K562 (cell line): ENCODE data around the gene ZNF366. TPM values are rescaled to one million over a fixed set of nuclear protein-coding genes. Genes with fewer than 3 reads are reported as not detected.

Experiments
- ATAC-seq: fragments of 200-7000 bp; cut with Tn5 transposase; 3 replicates; pipeline ENCODE4 v1.9.1; 2020; ENCODE audit warnings: moderate library complexity
- BruUV-seq: library from RNA; stranded (reverse); fragments of 400-500 nt; replicated peaks from 2 replicates; lab custom pipeline; 2021; lab: Mats Ljungman, UMichigan
- CTCF ChIA-PET: fragments of 300-600 bp; formaldehyde crosslinking; extraction: SDS; loops from one replicate; lab custom pipeline; 2021; ENCODE audit warnings: low intra/inter-chr PET ratio; lab: Yijun Ruan, JAX
- POLR2A ChIA-PET: fragments of 300-600, 350-650 bp; sonication (Branson Sonifier 250); formaldehyde crosslinking; extraction: SDS; loops from one replicate; lab custom pipeline; 2021; ENCODE audit warnings: antibody characterized with exemption, inconsistent platforms; lab: Yijun Ruan, JAX
- DNase-seq, 4 experiments: peaks; one replicate each; pipeline versions ENCODE4 v3.0.0 to v3.0.0-alpha.2; 2011 to 2018; ENCODE audit warnings: low spot score in 3 of 4, mixed read lengths in 3 of 4; ENCODE audit errors: extremely low read depth in 1 of 4
- FAIRE-seq: peaks from 2 replicates; lab custom pipeline; 2011; peaks lifted over from hg19 to GRCh38; lab: Jason Lieb, UNC
- H2AFZ ChIP-seq: 2 replicates; pipeline ENCODE4 v1.6.0; 2011; ENCODE audit warnings: low read depth, low read length, control low read depth, inconsistent platforms
- H3K27ac ChIP-seq: fragments of 200-600 bp; 3 replicates; pipeline ENCODE4 v1.8.0; 2011; ENCODE audit warnings: low read depth, mild to moderate bottlenecking, control low read depth, inconsistent platforms, low read length, moderate library complexity, mixed read lengths; ENCODE audit errors: extremely low read depth
- H3K27me3 ChIP-seq, 2 experiments: fragments of 300-600 bp in 1 of 2; 2 replicates in 1 of 2; 3 replicates in 1 of 2; pipeline versions ENCODE4 v1.6.0 to v1.8.0; 2011; ENCODE audit warnings: inconsistent platforms in 2 of 2, low read length in 2 of 2, mild to moderate bottlenecking in 1 of 2, mixed read lengths in 1 of 2, moderate library complexity in 1 of 2; ENCODE audit not compliant: control insufficient read depth in 2 of 2, insufficient read depth in 2 of 2
- H3K36me3 ChIP-seq: fragments of 300-600 bp; 3 replicates; pipeline ENCODE4 v1.8.0; 2011; ENCODE audit warnings: mild to moderate bottlenecking, low read length, inconsistent platforms; ENCODE audit not compliant: control insufficient read depth, insufficient read depth
- H3K4me1 ChIP-seq, 2 experiments: fragments of 200-600 bp in 1 of 2; replicated peaks in 1 of 2; 2 replicates in 1 of 2; 3 replicates in 1 of 2; pipeline versions ENCODE4 v1.5.1 to v1.8.0; 2011; ENCODE audit warnings: inconsistent platforms in 2 of 2, low read length in 2 of 2, mild to moderate bottlenecking in 1 of 2, mixed read lengths in 1 of 2, moderate library complexity in 1 of 2; ENCODE audit not compliant: control insufficient read depth in 2 of 2, insufficient read depth in 2 of 2
- H3K4me2 ChIP-seq: 2 replicates; pipeline ENCODE4 v1.6.1; 2011; ENCODE audit warnings: low read length, control low read depth, inconsistent platforms, mixed read lengths; ENCODE audit not compliant: insufficient read depth
- H3K4me3 ChIP-seq: fragments of 200-600 bp; sonication (generic), shearing (Covaris generic); 2 replicates; pipeline ENCODE4 v1.5.1; 2016; ENCODE audit warnings: control low read depth, inconsistent platforms
- H3K79me2 ChIP-seq: fragments of 200-600 bp; 3 replicates; pipeline ENCODE4 v1.8.0; 2011; ENCODE audit warnings: low read length, inconsistent platforms; ENCODE audit not compliant: control insufficient read depth, insufficient read depth
- H3K9ac ChIP-seq, 2 experiments: 2 replicates each; pipeline versions ENCODE4 v1.6.0 to v1.6.1; 2011; ENCODE audit warnings: low read depth in 2 of 2, low read length in 2 of 2, control low read depth in 1 of 2, inconsistent platforms in 1 of 2, mild to moderate bottlenecking in 1 of 2, mixed read lengths in 1 of 2; ENCODE audit not compliant: insufficient read depth in 1 of 2
- H3K9me1 ChIP-seq: one replicate; pipeline ENCODE4 v1.6.0; 2011; ENCODE audit warnings: inconsistent platforms, mild to moderate bottlenecking, low read length, moderate library complexity; ENCODE audit not compliant: control insufficient read depth, insufficient read depth
- H3K9me3 ChIP-seq: replicated peaks from 2 replicates; pipeline ENCODE4 v1.5.1; 2011; ENCODE audit warnings: low read depth, low read length, inconsistent platforms; ENCODE audit not compliant: control insufficient read depth, insufficient read depth
- H4K20me1 ChIP-seq: replicated peaks from 2 replicates; pipeline ENCODE4 v1.6.1; 2011; ENCODE audit warnings: low read length, inconsistent platforms, mixed read lengths; ENCODE audit not compliant: control insufficient read depth, insufficient read depth
- ARID1B ChIP-seq: fragments of 450-650 bp; IDR thresholded peaks from 2 replicates; pipeline ENCODE4 v1.6.1; 2016; ENCODE audit warnings: antibody characterized with exemption, mild to moderate bottlenecking, inconsistent platforms
- CREBBP ChIP-seq: IDR thresholded peaks from one replicate; pipeline ENCODE4 v1.6.1; 2012; ENCODE audit warnings: low read depth, mild to moderate bottlenecking, control low read depth, inconsistent platforms, low read length
- GATA2 ChIP-seq: sonication (generic); formaldehyde crosslinking; IDR thresholded peaks from 2 replicates; pipeline ENCODE4 v1.4.0; 2020; ENCODE audit warnings: mild to moderate bottlenecking, missing genetic modification reagents
- KLF10 ChIP-seq: fragments of 250-450 bp; sonication (Bioruptor Pico); IDR thresholded peaks from 2 replicates; pipeline ENCODE4 v1.6.1; 2021; ENCODE audit warnings: matching md5 sums
- MAFG ChIP-seq: fragments of 450-650 bp; conservative IDR thresholded peaks from 2 replicates; pipeline ENCODE4 v1.6.1; 2016; ENCODE audit warnings: missing genetic modification characterization, missing compliant biosample characterization
- MCM3 ChIP-seq: fragments of 450-650 bp; IDR thresholded peaks from 2 replicates; pipeline ENCODE4 v1.6.1; 2016
- NELFE ChIP-seq: IDR thresholded peaks from 2 replicates; pipeline ENCODE4 v1.6.1; 2011; ENCODE audit warnings: mild to moderate bottlenecking; ENCODE audit not compliant: insufficient read depth, insufficient read length
- NFXL1 ChIP-seq: fragments of 450-650 bp; formaldehyde crosslinking; IDR thresholded peaks from 2 replicates; pipeline ENCODE4 v1.4.0; 2021; ENCODE audit warnings: mild to moderate bottlenecking
- RB1 ChIP-seq: fragments of 450-650 bp; IDR thresholded peaks from 2 replicates; pipeline ENCODE4 v1.6.1; 2017; ENCODE audit warnings: low read depth, mild to moderate bottlenecking
- SETDB1 ChIP-seq: IDR thresholded peaks from one replicate; pipeline ENCODE4 v1.6.1; 2012; ENCODE audit warnings: low read length, control low read depth, inconsistent platforms
- ZFP36 ChIP-seq: fragments of 150-350 bp; IDR thresholded peaks from 2 replicates; pipeline ENCODE4 v1.6.1; 2018; ENCODE audit warnings: low read length, low read depth; ENCODE audit not compliant: partially characterized antibody
- WGBS: fragments of 100-300 bp; shearing (Covaris generic); methylation state at CpG from one replicate; pipeline ENCODE4 v1.1.6; 2016; ENCODE audit warnings: low coverage, mixed read lengths; ENCODE audit not compliant: insufficient coverage; ENCODE audit errors: missing lambda C conversion rate; 5-methylcytosine and 5-hydroxymethylcytosine counted together
- in situ Hi-C: fragments of 300-500 bp; cut with MboI; formaldehyde crosslinking; loops from 4 replicates; pipeline ENCODE4 v1.15.0; 2018; ENCODE audit warnings: inconsistent platforms, mixed read lengths
- intact Hi-C: fragments of 100-400 bp; cut with micrococcal nuclease; formaldehyde crosslinking; loops from 2 replicates; pipeline ENCODE4 v1.14.2; 2022
- polyA plus RNA-seq, 8 experiments: library from polyadenylated mRNA; depleted of rRNA in 4 of 8; stranded (reverse) in 5 of 8; unstranded in 3 of 8; fragments of >200 nt; fragmentation: Nextera tagmentation in 2 of 8; fragmentation: Illumina TruSeq in 1 of 8; extraction: Ambion mirVana in 2 of 8; extraction: Trizol in 1 of 8; gene quantifications; 2 replicates each; pipeline versions ENCODE4 v1.2.1 to v1.2.3, GENCODE V29; 2011 to 2014; ENCODE audit warnings: inconsistent platforms in 1 of 8, missing spikeins in 1 of 8
- total RNA-seq, 7 experiments: library from RNA; depleted of rRNA in 6 of 7; stranded (reverse); fragments of >200 nt in 6 of 7; fragmentation: Illumina TruSeq in 2 of 7; extraction: Trizol in 2 of 7; gene quantifications; 2 replicates each; pipeline versions ENCODE4 v1.2.1 to v1.2.3, GENCODE V29; 2011 to 2021; ENCODE audit warnings: low replicate concordance in 1 of 7

Gene ZNF366
- total and polyA plus RNA-seq, 9 of the 15 experiments (the other 6 are each of a cell fraction or from before 2014, with no cell fraction given): not detected

GRCh38 chr5:72499090-72499489 is 8.1 kb downstream of the ZNF366 start:
- no peak overlapping the region for H3K27ac ChIP-seq
- H3K9ac ChIP-seq: no peak overlapping the region
- ChIA-PET CTCF (no interaction called here), POLR2A (no interaction called here)
- FAIRE-seq (no peak), ATAC-seq (no peak)
- in situ Hi-C loops: no loop called here
- BruUV-seq: no TSS peak
- no peaks in the 10 kb centered on the region for H3K9me1 ChIP-seq
- TF ChIP-seq ARID1B: no peak
- TF ChIP-seq GATA2: no peak
- TF ChIP-seq NELFE: no peak
- TF ChIP-seq MAFG (tag): no peak
- TF ChIP-seq NFXL1 (CRISPR knock-in tag): no peak
- no peak for TF ChIP-seq CREBBP
- TF ChIP-seq MCM3: no peak
- TF ChIP-seq ZFP36: no peak
- no peak for TF ChIP-seq KLF10 (CRISPR knock-in tag)
- no peak for TF ChIP-seq SETDB1
- no peak for TF ChIP-seq RB1
- TF ChIP-seq, all 486 proteins: peak for 0
- Histone ChIP-seq H3K4me1 (peaks cover 3 to 4% of the 10 kb centered on the region in 2 experiments; a peak in 4 of 5 replicates), H3K79me2 (no peaks in the 10 kb centered on the region), H3K27me3 (no peaks in the 10 kb centered on the region), H2AFZ (no peak overlapping the region), H3K4me2 (no peak overlapping the region), H4K20me1 (no peaks in the 10 kb centered on the region), H3K4me3 (no peak overlapping the region), H3K9me3 (no peaks in the 10 kb centered on the region), H3K36me3 (no peaks in the 10 kb centered on the region)
- WGBS: 29% methylated on average over 2 of the region's 2 CpGs
- intact Hi-C loops: no loop called here
- no peak for DNase-seq
